K562 (cell line): ENCODE data around the gene CLCA2. TPM values are rescaled to one million over a fixed set of nuclear protein-coding genes. Genes with fewer than 3 reads are reported as not detected.

Source experiments
- ELF1 ChIP-seq: fragments of 200-800 bp; sonication (Bioruptor generic); IDR thresholded peaks from 2 replicates; pipeline ENCODE4 v1.6.1; 2016; ENCODE audit warnings: missing genetic modification characterization, missing compliant biosample characterization
- FOSL1 ChIP-seq: fragments of 200-800 bp; sonication (Bioruptor generic); conservative IDR thresholded peaks from 2 replicates; pipeline ENCODE4 v1.6.1; 2016; ENCODE audit warnings: missing genetic modification characterization, missing compliant biosample characterization
- KAT2B ChIP-seq: IDR thresholded peaks from one replicate; pipeline ENCODE4 v1.6.1; 2012; ENCODE audit warnings: low read depth, mild to moderate bottlenecking, control low read depth, inconsistent platforms, low read length, moderate library complexity
- MEF2A ChIP-seq: IDR thresholded peaks from 2 replicates; pipeline ENCODE4 v1.6.1; 2011; ENCODE audit warnings: low read depth, mild to moderate bottlenecking, low read length, moderate library complexity; ENCODE audit not compliant: control insufficient read depth
- NFATC3 ChIP-seq: fragments of 450-650 bp; IDR thresholded peaks from 2 replicates; pipeline ENCODE4 v1.6.1; 2017; ENCODE audit warnings: mild to moderate bottlenecking
- NR2F6 ChIP-seq: fragments of 450-650 bp; formaldehyde crosslinking; IDR thresholded peaks from 2 replicates; pipeline ENCODE4 v1.4.0; 2020; ENCODE audit warnings: mild to moderate bottlenecking
- PHF20 ChIP-seq: fragments of 450-650 bp; IDR thresholded peaks from 2 replicates; pipeline ENCODE4 v1.6.1; 2018; ENCODE audit not compliant: partially characterized antibody
- PTRF ChIP-seq: fragments of 450-650 bp; IDR thresholded peaks from 2 replicates; pipeline ENCODE4 v1.6.1; 2016; ENCODE audit warnings: mild to moderate bottlenecking, missing genetic modification characterization, missing compliant biosample characterization
- RBFOX2 ChIP-seq: fragments of 200-400 bp; formaldehyde crosslinking; IDR thresholded peaks from 2 replicates; pipeline ENCODE4 v1.6.1; 2017; ENCODE audit warnings: low read depth, mild to moderate bottlenecking, low read length, moderate library complexity
- RBM17 ChIP-seq: fragments of 200-400 bp; formaldehyde crosslinking; IDR thresholded peaks from 2 replicates; pipeline ENCODE4 v1.6.1; 2017; ENCODE audit warnings: low read depth, mild to moderate bottlenecking, low read length, borderline replicate concordance
- SMC3 ChIP-seq: conservative IDR thresholded peaks from 2 replicates; pipeline ENCODE4 v1.6.1; 2011; ENCODE audit warnings: low read depth, low read length, improper control_type of control experiment; ENCODE audit not compliant: insufficient read depth
- SREBF2 ChIP-seq: sonication (generic); formaldehyde crosslinking; IDR thresholded peaks from 2 replicates; pipeline ENCODE4 v1.4.0; 2020; ENCODE audit warnings: mild to moderate bottlenecking, missing genetic modification reagents
- TBP ChIP-seq: optimal IDR thresholded peaks from 2 replicates; pipeline ENCODE3; 2011; ENCODE audit warnings: low read depth, low read length, improper control_type of control experiment
- ZNF23 ChIP-seq: fragments of 250-450 bp; sonication (Bioruptor Pico); IDR thresholded peaks from 2 replicates; pipeline ENCODE4 v1.4.0; 2020; ENCODE audit warnings: mild to moderate bottlenecking
- ZNF785 ChIP-seq: fragments of 250-450 bp; sonication (Bioruptor Pico); IDR thresholded peaks from 2 replicates; pipeline ENCODE4 v1.4.0; 2020; ENCODE audit warnings: mild to moderate bottlenecking
- polyA plus RNA-seq, 8 experiments: library from polyadenylated mRNA; depleted of rRNA in 4 of 8; stranded (reverse) in 5 of 8; unstranded in 3 of 8; fragments of >200 nt; fragmentation: Nextera tagmentation in 2 of 8; fragmentation: Illumina TruSeq in 1 of 8; extraction: Ambion mirVana in 2 of 8; extraction: Trizol in 1 of 8; gene quantifications; 2 replicates each; pipeline versions ENCODE4 v1.2.1 to v1.2.3, GENCODE V29; 2011 to 2014; ENCODE audit warnings: inconsistent platforms in 1 of 8, missing spikeins in 1 of 8
- total RNA-seq, 7 experiments: library from RNA; depleted of rRNA in 6 of 7; stranded (reverse); fragments of >200 nt in 6 of 7; fragmentation: Illumina TruSeq in 2 of 7; extraction: Trizol in 2 of 7; gene quantifications; 2 replicates each; pipeline versions ENCODE4 v1.2.1 to v1.2.3, GENCODE V29; 2011 to 2021; ENCODE audit warnings: low replicate concordance in 1 of 7
- TF ChIP-seq, protein P1 (sequence below), 3 experiments: IDR thresholded peaks in 2 of 3; conservative IDR thresholded peaks in 1 of 3; 2 replicates each; pipeline ENCODE4 v1.5.1; 2011 to 2012; ENCODE audit warnings: low read length in 3 of 3, mild to moderate bottlenecking in 3 of 3, control low read depth in 2 of 3, improper control_type of control experiment in 1 of 3, inconsistent platforms in 1 of 3, low read depth in 1 of 3, mixed read lengths in 1 of 3, moderate library complexity in 1 of 3; ENCODE audit not compliant: insufficient read depth in 2 of 3
- TF ChIP-seq, protein P2 (sequence below): fragments of 250-450 bp; sonication (Bioruptor Pico); IDR thresholded peaks from 2 replicates; pipeline ENCODE4 v1.4.0; 2020; ENCODE audit warnings: mild to moderate bottlenecking, moderate library complexity
- TF ChIP-seq, protein P3 (sequence below): sonication (generic); formaldehyde crosslinking; IDR thresholded peaks from 2 replicates; pipeline ENCODE4 v1.8.1; 2022; ENCODE audit warnings: missing genetic modification reagents
- TF ChIP-seq, protein P4 (sequence below): sonication (generic); formaldehyde crosslinking; IDR thresholded peaks from 2 replicates; pipeline ENCODE4 v1.8.0; 2023; ENCODE audit warnings: mild to moderate bottlenecking, missing genetic modification reagents

The CLCA2 gene
- total and polyA plus RNA-seq, 9 of the 15 experiments (the other 6 are each of a cell fraction or from before 2014, with no cell fraction given), result 0.03 TPM; not detected in 8

DNA sequence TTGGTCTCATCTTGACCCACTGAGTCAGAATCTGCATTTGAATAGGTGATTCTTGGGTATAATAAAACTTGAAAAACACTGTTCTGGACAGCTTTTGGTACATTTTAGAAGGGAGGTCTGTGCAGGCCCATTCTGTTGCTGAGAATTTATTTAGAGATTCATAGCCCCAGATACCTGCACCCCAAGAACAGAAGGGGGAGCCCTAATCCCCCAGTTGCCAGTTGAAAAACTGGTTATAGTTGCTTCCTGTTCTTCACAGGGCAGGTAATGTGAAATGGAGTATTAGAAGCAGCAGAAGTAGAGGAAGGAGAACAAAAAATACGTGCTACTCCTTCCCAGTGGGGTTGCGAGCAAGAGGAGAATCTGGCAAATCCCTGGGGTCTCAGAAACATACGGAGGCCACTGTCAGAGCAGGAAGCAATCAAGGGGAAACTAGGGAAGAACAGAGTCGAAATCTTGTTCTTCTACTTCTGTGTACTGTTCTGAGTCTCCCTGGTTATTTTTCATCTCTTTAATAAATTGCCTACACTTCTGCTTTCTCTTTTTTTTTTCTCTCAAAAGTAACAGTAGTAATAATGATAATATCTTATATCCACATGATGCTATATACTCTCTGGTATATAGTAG is 4.6 kb upstream of the CLCA2 start (continued):
- TF ChIP-seq SREBF2 (CRISPR knock-in tag), result no peak
- no peak for TF ChIP-seq FOSL1 (tag)
- TF ChIP-seq PHF20, result no peak
- TF ChIP-seq SMC3, result peak; percentile 72
- no peak for TF ChIP-seq TBP
- no peak for TF ChIP-seq NFATC3
- TF ChIP-seq, protein P1, sequence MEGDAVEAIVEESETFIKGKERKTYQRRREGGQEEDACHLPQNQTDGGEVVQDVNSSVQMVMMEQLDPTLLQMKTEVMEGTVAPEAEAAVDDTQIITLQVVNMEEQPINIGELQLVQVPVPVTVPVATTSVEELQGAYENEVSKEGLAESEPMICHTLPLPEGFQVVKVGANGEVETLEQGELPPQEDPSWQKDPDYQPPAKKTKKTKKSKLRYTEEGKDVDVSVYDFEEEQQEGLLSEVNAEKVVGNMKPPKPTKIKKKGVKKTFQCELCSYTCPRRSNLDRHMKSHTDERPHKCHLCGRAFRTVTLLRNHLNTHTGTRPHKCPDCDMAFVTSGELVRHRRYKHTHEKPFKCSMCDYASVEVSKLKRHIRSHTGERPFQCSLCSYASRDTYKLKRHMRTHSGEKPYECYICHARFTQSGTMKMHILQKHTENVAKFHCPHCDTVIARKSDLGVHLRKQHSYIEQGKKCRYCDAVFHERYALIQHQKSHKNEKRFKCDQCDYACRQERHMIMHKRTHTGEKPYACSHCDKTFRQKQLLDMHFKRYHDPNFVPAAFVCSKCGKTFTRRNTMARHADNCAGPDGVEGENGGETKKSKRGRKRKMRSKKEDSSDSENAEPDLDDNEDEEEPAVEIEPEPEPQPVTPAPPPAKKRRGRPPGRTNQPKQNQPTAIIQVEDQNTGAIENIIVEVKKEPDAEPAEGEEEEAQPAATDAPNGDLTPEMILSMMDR (IDR thresholded peaks at IDR 0.05 in 2 of 3, conservative IDR thresholded peaks at IDR 0.05 in 1 of 3; ENCODE audit: insufficient read depth in 2 of 3, low read depth in 1 of 3, low read length in 3 of 3), result peak; percentile 69 to 87 (median 86)
- no peak for TF ChIP-seq NR2F6
- no peak for TF ChIP-seq RBFOX2
- TF ChIP-seq, protein P2, sequence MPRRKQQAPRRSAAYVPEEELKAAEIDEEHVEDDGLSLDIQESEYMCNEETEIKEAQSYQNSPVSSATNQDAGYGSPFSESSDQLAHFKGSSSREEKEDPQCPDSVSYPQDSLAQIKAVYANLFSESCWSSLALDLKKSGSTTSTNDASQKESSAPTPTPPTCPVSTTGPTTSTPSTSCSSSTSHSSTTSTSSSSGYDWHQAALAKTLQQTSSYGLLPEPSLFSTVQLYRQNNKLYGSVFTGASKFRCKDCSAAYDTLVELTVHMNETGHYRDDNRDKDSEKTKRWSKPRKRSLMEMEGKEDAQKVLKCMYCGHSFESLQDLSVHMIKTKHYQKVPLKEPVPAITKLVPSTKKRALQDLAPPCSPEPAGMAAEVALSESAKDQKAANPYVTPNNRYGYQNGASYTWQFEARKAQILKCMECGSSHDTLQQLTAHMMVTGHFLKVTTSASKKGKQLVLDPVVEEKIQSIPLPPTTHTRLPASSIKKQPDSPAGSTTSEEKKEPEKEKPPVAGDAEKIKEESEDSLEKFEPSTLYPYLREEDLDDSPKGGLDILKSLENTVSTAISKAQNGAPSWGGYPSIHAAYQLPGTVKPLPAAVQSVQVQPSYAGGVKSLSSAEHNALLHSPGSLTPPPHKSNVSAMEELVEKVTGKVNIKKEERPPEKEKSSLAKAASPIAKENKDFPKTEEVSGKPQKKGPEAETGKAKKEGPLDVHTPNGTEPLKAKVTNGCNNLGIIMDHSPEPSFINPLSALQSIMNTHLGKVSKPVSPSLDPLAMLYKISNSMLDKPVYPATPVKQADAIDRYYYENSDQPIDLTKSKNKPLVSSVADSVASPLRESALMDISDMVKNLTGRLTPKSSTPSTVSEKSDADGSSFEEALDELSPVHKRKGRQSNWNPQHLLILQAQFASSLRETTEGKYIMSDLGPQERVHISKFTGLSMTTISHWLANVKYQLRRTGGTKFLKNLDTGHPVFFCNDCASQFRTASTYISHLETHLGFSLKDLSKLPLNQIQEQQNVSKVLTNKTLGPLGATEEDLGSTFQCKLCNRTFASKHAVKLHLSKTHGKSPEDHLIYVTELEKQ (CRISPR knock-in tag), result no peak
- no peak for TF ChIP-seq KAT2B
- no peak for TF ChIP-seq PTRF (tag)
- TF ChIP-seq MEF2A, result no peak
- TF ChIP-seq, protein P3, sequence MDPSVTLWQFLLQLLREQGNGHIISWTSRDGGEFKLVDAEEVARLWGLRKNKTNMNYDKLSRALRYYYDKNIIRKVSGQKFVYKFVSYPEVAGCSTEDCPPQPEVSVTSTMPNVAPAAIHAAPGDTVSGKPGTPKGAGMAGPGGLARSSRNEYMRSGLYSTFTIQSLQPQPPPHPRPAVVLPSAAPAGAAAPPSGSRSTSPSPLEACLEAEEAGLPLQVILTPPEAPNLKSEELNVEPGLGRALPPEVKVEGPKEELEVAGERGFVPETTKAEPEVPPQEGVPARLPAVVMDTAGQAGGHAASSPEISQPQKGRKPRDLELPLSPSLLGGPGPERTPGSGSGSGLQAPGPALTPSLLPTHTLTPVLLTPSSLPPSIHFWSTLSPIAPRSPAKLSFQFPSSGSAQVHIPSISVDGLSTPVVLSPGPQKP (CRISPR knock-in tag), result no peak
- no peak for TF ChIP-seq RBM17
- TF ChIP-seq ZNF23, result no peak
- TF ChIP-seq ELF1, result no peak
- no peak for TF ChIP-seq ZNF785 (CRISPR knock-in tag)
- TF ChIP-seq, protein P4, sequence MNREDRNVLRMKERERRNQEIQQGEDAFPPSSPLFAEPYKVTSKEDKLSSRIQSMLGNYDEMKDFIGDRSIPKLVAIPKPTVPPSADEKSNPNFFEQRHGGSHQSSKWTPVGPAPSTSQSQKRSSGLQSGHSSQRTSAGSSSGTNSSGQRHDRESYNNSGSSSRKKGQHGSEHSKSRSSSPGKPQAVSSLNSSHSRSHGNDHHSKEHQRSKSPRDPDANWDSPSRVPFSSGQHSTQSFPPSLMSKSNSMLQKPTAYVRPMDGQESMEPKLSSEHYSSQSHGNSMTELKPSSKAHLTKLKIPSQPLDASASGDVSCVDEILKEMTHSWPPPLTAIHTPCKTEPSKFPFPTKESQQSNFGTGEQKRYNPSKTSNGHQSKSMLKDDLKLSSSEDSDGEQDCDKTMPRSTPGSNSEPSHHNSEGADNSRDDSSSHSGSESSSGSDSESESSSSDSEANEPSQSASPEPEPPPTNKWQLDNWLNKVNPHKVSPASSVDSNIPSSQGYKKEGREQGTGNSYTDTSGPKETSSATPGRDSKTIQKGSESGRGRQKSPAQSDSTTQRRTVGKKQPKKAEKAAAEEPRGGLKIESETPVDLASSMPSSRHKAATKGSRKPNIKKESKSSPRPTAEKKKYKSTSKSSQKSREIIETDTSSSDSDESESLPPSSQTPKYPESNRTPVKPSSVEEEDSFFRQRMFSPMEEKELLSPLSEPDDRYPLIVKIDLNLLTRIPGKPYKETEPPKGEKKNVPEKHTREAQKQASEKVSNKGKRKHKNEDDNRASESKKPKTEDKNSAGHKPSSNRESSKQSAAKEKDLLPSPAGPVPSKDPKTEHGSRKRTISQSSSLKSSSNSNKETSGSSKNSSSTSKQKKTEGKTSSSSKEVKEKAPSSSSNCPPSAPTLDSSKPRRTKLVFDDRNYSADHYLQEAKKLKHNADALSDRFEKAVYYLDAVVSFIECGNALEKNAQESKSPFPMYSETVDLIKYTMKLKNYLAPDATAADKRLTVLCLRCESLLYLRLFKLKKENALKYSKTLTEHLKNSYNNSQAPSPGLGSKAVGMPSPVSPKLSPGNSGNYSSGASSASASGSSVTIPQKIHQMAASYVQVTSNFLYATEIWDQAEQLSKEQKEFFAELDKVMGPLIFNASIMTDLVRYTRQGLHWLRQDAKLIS (CRISPR knock-in tag), result no peak
